ENCODE measurements around the gene IL1RAPL1. TPM values are rescaled to one million over a fixed set of nuclear protein-coding genes. Genes with fewer than 3 reads are reported as not detected.

Gene IL1RAPL1
- total RNA-seq, 1 donor from 2014 or later = not detected

DNA sequence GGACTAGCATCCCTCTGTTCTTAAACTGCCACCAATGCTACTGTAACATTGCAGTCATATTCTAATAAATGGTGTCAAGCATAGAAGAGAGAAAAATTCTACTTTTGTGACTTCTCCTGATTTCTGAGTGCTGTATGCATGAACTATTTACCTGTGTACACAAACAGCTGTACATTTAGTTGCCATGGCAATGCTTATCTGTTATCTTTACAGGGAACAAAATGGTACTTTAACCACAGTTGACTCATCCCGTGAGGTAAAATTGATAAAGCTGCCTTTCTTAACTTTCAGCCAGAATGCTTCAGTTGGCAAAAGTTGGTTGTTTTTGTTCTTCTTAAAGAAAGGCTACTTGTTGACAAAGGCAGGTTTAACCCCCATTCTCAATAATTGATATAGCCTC is 1040.6 kb downstream of the IL1RAPL1 start:
- H3K27ac ChIP-seq = no peak overlapping the region
- no peaks in the 10 kb centered on the region for H3K27me3 ChIP-seq
- H3K36me3 ChIP-seq = no peaks in the 10 kb centered on the region
- no peak overlapping the region for H3K4me3 ChIP-seq
- intact Hi-C loops (cut with DNase I) = no loop called here
- H3K4me1 ChIP-seq = no peaks in the 10 kb centered on the region
- DNase-seq (ENCODE audit: low spot score in 2 of 2) = no peak
- no peaks in the 10 kb centered on the region for H3K9me3 ChIP-seq
- TF ChIP-seq, protein P1, sequence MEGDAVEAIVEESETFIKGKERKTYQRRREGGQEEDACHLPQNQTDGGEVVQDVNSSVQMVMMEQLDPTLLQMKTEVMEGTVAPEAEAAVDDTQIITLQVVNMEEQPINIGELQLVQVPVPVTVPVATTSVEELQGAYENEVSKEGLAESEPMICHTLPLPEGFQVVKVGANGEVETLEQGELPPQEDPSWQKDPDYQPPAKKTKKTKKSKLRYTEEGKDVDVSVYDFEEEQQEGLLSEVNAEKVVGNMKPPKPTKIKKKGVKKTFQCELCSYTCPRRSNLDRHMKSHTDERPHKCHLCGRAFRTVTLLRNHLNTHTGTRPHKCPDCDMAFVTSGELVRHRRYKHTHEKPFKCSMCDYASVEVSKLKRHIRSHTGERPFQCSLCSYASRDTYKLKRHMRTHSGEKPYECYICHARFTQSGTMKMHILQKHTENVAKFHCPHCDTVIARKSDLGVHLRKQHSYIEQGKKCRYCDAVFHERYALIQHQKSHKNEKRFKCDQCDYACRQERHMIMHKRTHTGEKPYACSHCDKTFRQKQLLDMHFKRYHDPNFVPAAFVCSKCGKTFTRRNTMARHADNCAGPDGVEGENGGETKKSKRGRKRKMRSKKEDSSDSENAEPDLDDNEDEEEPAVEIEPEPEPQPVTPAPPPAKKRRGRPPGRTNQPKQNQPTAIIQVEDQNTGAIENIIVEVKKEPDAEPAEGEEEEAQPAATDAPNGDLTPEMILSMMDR (IDR thresholded peaks at IDR 0.05) = no peak

DNA sequence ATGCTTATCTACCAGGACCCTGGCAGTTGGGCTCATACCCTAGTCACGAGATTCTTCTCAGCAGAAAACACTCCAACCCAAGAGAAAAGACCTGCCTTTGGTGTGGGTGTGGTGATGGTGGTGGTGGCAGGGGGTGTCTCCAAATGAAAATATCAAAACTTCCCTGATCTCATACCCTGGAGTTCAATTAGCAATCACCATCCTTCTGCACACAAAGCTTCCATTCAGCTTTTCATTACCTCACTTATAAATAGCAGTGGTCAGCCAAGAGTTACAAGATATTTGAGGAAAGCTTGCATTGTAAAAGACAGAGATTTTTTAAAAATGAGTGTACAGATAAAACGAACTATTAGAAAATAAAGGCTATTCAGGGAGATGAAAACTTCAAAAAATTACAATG is 1047.3 kb downstream of the IL1RAPL1 start:
- Histone ChIP-seq H3K27ac (no peak overlapping the region), H3K9me3 (no peaks in the 10 kb centered on the region), H3K36me3 (no peaks in the 10 kb centered on the region), H3K4me1 (no peaks in the 10 kb centered on the region), H3K4me3 (no peak overlapping the region), H3K27me3 (no peaks in the 10 kb centered on the region)
- intact Hi-C loops (cut with DNase I) = no loop called here
- TF ChIP-seq, protein P1 (IDR thresholded peaks at IDR 0.05) = no peak
- DNase-seq (ENCODE audit: low spot score in 2 of 2) = no peak

DNA sequence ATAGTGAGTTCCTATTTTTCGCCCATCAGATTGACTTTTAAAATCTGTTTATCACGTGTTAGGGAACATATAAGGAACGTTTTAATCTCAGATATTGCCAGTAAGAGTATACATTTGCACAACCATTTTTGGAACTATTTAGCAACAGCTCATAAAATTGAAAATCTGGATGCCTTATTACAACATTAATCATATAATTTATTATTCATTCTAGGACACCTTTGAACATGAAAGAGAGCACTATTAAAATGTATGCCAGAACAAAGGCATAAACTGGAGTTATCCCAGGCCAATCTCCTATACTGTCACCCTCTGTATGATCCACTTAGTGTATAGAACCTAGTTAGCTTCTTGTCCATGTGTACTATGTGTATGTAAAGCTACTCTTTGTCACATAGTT is 1049.1 kb downstream of the IL1RAPL1 start:
- TF ChIP-seq, protein P1 (IDR thresholded peaks at IDR 0.05) = no peak
- H3K4me3 ChIP-seq = no peak overlapping the region
- intact Hi-C loops (cut with DNase I) = no loop called here
- no peak for DNase-seq (ENCODE audit: low spot score in 2 of 2)
- no peak overlapping the region for H3K27ac ChIP-seq
- H3K9me3 ChIP-seq = no peaks in the 10 kb centered on the region
- no peaks in the 10 kb centered on the region for H3K36me3 ChIP-seq
- H3K27me3 ChIP-seq = no peaks in the 10 kb centered on the region
- no peaks in the 10 kb centered on the region for H3K4me1 ChIP-seq

DNA sequence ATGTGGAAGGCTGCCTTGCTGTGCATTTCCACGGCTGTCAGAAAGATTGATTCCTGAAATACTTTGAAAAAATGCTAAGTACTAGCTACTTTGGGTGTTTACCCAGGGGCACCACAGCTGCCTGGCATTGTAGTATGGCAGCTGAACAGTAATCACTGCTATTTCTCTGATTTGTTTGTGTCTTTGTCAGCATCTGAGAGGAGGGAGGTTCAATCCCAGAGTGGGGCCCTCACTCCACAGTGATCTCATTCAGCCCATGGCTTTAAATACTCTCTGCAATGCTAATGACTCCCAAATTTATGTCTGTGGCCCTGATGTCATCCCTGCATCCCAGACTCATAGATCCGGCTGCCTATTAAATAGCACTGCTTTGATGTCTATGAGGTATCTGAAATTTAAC is 1052.9 kb downstream of the IL1RAPL1 start:
- intact Hi-C loops (cut with DNase I) = no loop called here
- Histone ChIP-seq H3K9me3 (no peaks in the 10 kb centered on the region), H3K36me3 (no peaks in the 10 kb centered on the region), H3K27me3 (no peaks in the 10 kb centered on the region), H3K4me3 (no peak overlapping the region), H3K27ac (no peak overlapping the region), H3K4me1 (no peaks in the 10 kb centered on the region)
- DNase-seq (ENCODE audit: low spot score in 2 of 2) = no peak
- TF ChIP-seq, protein P1 (IDR thresholded peaks at IDR 0.05) = no peak

DNA sequence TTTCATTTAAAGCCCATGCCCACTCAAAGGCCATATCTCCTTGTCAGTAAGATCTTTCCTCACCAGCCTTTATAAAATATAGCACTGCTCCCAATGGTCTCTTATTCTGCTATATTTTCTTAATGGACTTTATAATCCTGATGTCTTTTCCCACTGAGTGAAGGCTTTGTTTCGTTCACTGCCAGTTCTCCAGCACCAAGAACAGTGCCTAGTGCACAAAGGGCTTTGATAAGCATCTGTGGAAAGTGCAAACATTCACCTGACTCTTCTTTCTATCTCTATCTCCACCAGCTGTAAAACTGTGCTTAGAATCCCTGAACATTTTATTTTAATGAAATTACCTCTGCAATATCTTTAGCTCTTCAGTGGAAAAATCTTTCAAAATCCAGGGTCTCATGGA is 1054.2 kb downstream of the IL1RAPL1 start:
- DNase-seq (ENCODE audit: low spot score in 2 of 2) = no peak
- peaks cover 0 to 5% of the 10 kb centered on the region in 2 donors for H3K9me3 ChIP-seq
- H3K4me3 ChIP-seq = no peak overlapping the region
- no peaks in the 10 kb centered on the region for H3K27me3 ChIP-seq
- H3K4me1 ChIP-seq = no peaks in the 10 kb centered on the region
- no peak overlapping the region for H3K27ac ChIP-seq
- intact Hi-C loops (cut with DNase I) = no loop called here
- TF ChIP-seq, protein P1 (IDR thresholded peaks at IDR 0.05) = no peak
- no peaks in the 10 kb centered on the region for H3K36me3 ChIP-seq

DNA sequence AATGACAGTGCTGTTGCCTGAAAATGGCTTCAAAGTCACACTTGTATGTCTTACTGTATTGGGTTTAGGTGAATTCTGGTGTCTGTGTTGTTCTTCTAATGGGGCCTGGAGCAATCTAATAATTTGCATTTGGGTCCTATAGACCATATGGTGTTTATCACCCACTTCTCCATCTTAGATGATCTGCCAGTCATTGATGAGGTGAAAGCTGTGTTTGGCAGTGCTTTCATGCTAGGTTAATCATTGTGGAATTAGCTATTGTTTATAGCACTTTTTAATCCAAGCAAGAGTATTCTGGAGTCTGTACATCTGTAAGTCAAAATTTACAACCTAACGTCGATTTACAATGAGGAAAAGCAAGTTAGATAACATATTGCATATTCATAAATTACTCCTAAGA is 1055.9 kb downstream of the IL1RAPL1 start:
- Histone ChIP-seq H3K4me3 (no peak overlapping the region), H3K36me3 (no peaks in the 10 kb centered on the region), H3K27ac (no peak overlapping the region), H3K4me1 (no peaks in the 10 kb centered on the region), H3K9me3 (peaks cover 0 to 9% of the 10 kb centered on the region in 2 donors), H3K27me3 (no peaks in the 10 kb centered on the region)
- intact Hi-C loops (cut with DNase I) = no loop called here
- no peak for DNase-seq (ENCODE audit: low spot score in 2 of 2)
- TF ChIP-seq, protein P1 (IDR thresholded peaks at IDR 0.05) = no peak
